ENCODE data around the gene SAMD13.

The SAMD13 gene

GRCh38 chr1:84350104-84350503 lies 48.6 kb downstream of the SAMD13 start:
- H3K4me1 ChIP-seq: peaks cover 22% of the 10 kb centered on the region
- H3K9me3 ChIP-seq: no peaks in the 10 kb centered on the region
- H3K36me3 ChIP-seq: no peaks in the 10 kb centered on the region
- no peak overlapping the region for H3K4me3 ChIP-seq (ENCODE audit: low read depth, low read length)
- no peak for DNase-seq
- H3K27me3 ChIP-seq: no peaks in the 10 kb centered on the region
- TF ChIP-seq CTCF (IDR thresholded peaks at IDR 0.05; ENCODE audit: low read depth, low read length): no peak

GRCh38 chr1:84350550-84350949 lies 49.0 kb downstream of the SAMD13 start:
- no peak overlapping the region for H3K4me3 ChIP-seq (ENCODE audit: low read depth, low read length)
- no peaks in the 10 kb centered on the region for H3K27me3 ChIP-seq
- peaks cover 22% of the 10 kb centered on the region for H3K4me1 ChIP-seq
- DNase-seq: no peak
- no peak for TF ChIP-seq CTCF (IDR thresholded peaks at IDR 0.05; ENCODE audit: low read depth, low read length)
- no peaks in the 10 kb centered on the region for H3K36me3 ChIP-seq
- no peaks in the 10 kb centered on the region for H3K9me3 ChIP-seq

GRCh38 chr1:84352298-84353106 lies 51.0 kb downstream of the SAMD13 start:
- no peaks in the 10 kb centered on the region for H3K36me3 ChIP-seq
- H3K27me3 ChIP-seq: no peaks in the 10 kb centered on the region
- no peaks in the 10 kb centered on the region for H3K9me3 ChIP-seq
- DNase-seq: peak; percentile 11
- H3K4me3 ChIP-seq (ENCODE audit: low read depth, low read length): no peak overlapping the region
- H3K4me1 ChIP-seq: peaks cover 22% of the 10 kb centered on the region
- no peak for TF ChIP-seq CTCF (IDR thresholded peaks at IDR 0.05; ENCODE audit: low read depth, low read length)

GRCh38 chr1:84353695-84354094 lies 52.2 kb downstream of the SAMD13 start:
- peak; percentile 62 for DNase-seq
- no peaks in the 10 kb centered on the region for H3K36me3 ChIP-seq
- H3K9me3 ChIP-seq: no peaks in the 10 kb centered on the region
- no peak overlapping the region for H3K4me3 ChIP-seq (ENCODE audit: low read depth, low read length)
- peaks cover 22% of the 10 kb centered on the region for H3K4me1 ChIP-seq
- H3K27me3 ChIP-seq: no peaks in the 10 kb centered on the region
- no peak for TF ChIP-seq CTCF (IDR thresholded peaks at IDR 0.05; ENCODE audit: low read depth, low read length)

- H3K4me3 ChIP-seq (ENCODE audit: low read depth, low read length): no peak overlapping the region
- no peak for TF ChIP-seq CTCF (IDR thresholded peaks at IDR 0.05; ENCODE audit: low read depth, low read length)
- no peaks in the 10 kb centered on the region for H3K9me3 ChIP-seq
- no peak for DNase-seq
- no peaks in the 10 kb centered on the region for H3K36me3 ChIP-seq
- peaks cover 22% of the 10 kb centered on the region for H3K4me1 ChIP-seq
- H3K27me3 ChIP-seq: no peaks in the 10 kb centered on the region
Observed at GRCh38 chr1:84355556-84355955, 54.0 kb downstream of the SAMD13 start.

GRCh38 chr1:84356881-84357280 lies 55.4 kb downstream of the SAMD13 start:
- no peaks in the 10 kb centered on the region for H3K9me3 ChIP-seq
- DNase-seq: no peak
- H3K4me3 ChIP-seq (ENCODE audit: low read depth, low read length): no peak overlapping the region
- H3K36me3 ChIP-seq: no peaks in the 10 kb centered on the region
- H3K27me3 ChIP-seq: no peaks in the 10 kb centered on the region
- TF ChIP-seq CTCF (IDR thresholded peaks at IDR 0.05; ENCODE audit: low read depth, low read length): no peak
- peaks cover 19% of the 10 kb centered on the region for H3K4me1 ChIP-seq
